Hepatic stellate cell (primary cell): Measurements from ENCODE around the gene PDYN.

ENCODE experiments used
- DNase-seq: peaks from one replicate; pipeline ENCODE4 v3.0.0; 2011; ENCODE audit warnings: low spot score

The PDYN gene

GRCh38 chr20:1951436-1952115 lies 42.3 kb downstream of the PDYN start:
- DNase-seq, result no peak

GRCh38 chr20:1950836-1951235 lies 43.0 kb downstream of the PDYN start:
- no peak for DNase-seq

GRCh38 chr20:1949347-1950100 lies 44.3 kb downstream of the PDYN start:
- no peak for DNase-seq

- DNase-seq, result no peak
Observed at GRCh38 chr20:1947535-1947846, 46.4 kb downstream of the PDYN start.

GRCh38 chr20:1946762-1947534 lies 46.9 kb downstream of the PDYN start:
- no peak for DNase-seq

GRCh38 chr20:1946442-1946761 lies 47.5 kb downstream of the PDYN start:
- DNase-seq, result no peak

- no peak for DNase-seq
Observed at GRCh38 chr20:1945660-1946059, 48.2 kb downstream of the PDYN start.

- DNase-seq, result peak; percentile 47
Observed at GRCh38 chr20:1945134-1945618, 48.7 kb downstream of the PDYN start.

GRCh38 chr20:1944345-1945091 lies 49.3 kb downstream of the PDYN start:
- DNase-seq, result no peak

GRCh38 chr20:1943275-1944002 lies 50.4 kb downstream of the PDYN start:
- no peak for DNase-seq

GRCh38 chr20:1942486-1943274 lies 51.2 kb downstream of the PDYN start:
- no peak for DNase-seq

GRCh38 chr20:1942061-1942460 lies 51.8 kb downstream of the PDYN start:
- no peak for DNase-seq

- DNase-seq, result no peak
Observed at GRCh38 chr20:1941226-1941625, 52.6 kb downstream of the PDYN start.

- DNase-seq, result no peak
Observed at GRCh38 chr20:1940581-1940980, 53.3 kb downstream of the PDYN start.

- DNase-seq, result no peak
Observed at GRCh38 chr20:1939270-1939595, 54.6 kb downstream of the PDYN start.

GRCh38 chr20:1938464-1939269 lies 55.2 kb downstream of the PDYN start:
- DNase-seq, result no peak

GRCh38 chr20:1937316-1937976 lies 56.4 kb downstream of the PDYN start:
- no peak for DNase-seq

GRCh38 chr20:1935696-1936366 lies 58.0 kb downstream of the PDYN start:
- DNase-seq, result no peak
